NCI-H2171 treated with DMSO at 0.1 percent for 48 hours (cell line): ENCODE results near the gene SEC23B.
"Not testable (repeated sequence)": the region's sequence is repeated elsewhere in the genome, so short reads cannot be mapped to it uniquely, and the experiment has no call there.

Experiments used
- DNase-seq: peaks from one replicate; lab custom pipeline; 2025; lab: John Stamatoyannopoulos, UW

Gene SEC23B

GRCh38 chr20:18526761-18527160 is 19.0 kb downstream of the SEC23B start:
- not testable (repeated sequence) for DNase-seq

GRCh38 chr20:18527339-18527738 is 19.6 kb downstream of the SEC23B start:
- DNase-seq: no peak

GRCh38 chr20:18527836-18528235 is 20.1 kb downstream of the SEC23B start:
- DNase-seq: no peak

- DNase-seq: no peak
These were observed 21.3 kb downstream of the SEC23B start for GRCh38 chr20:18529041-18529440.

GRCh38 chr20:18532626-18533025 is 24.9 kb downstream of the SEC23B start:
- DNase-seq: no peak

GRCh38 chr20:18533491-18533890 is 25.8 kb downstream of the SEC23B start:
- DNase-seq: no peak

GRCh38 chr20:18533978-18534644 is 26.4 kb downstream of the SEC23B start:
- no peak for DNase-seq

- DNase-seq: no peak
These were observed 29.9 kb downstream of the SEC23B start for GRCh38 chr20:18537651-18538050.

GRCh38 chr20:18541741-18542140 is 34.0 kb downstream of the SEC23B start:
- no peak for DNase-seq

- no peak for DNase-seq
These were observed 35.5 kb downstream of the SEC23B start for GRCh38 chr20:18543216-18543615.

- no peak for DNase-seq
These were observed 36.2 kb downstream of the SEC23B start for GRCh38 chr20:18543932-18544331.

GRCh38 chr20:18545566-18545965 is 37.8 kb downstream of the SEC23B start:
- DNase-seq: no peak

GRCh38 chr20:18548465-18548864 is 40.7 kb downstream of the SEC23B start:
- DNase-seq: no peak

GRCh38 chr20:18553746-18554145 is 46.0 kb downstream of the SEC23B start:
- no peak for DNase-seq

- peak; percentile 96 for DNase-seq
These were observed 59.4 kb downstream of the SEC23B start, which contains the start of gene SMIM26 for GRCh38 chr20:18566892-18567738. Gene SMIM26, plus strand, starts transcription at chr20:18567432. Its CDS starts 47 bp downstream, at chr20:18567479.

GRCh38 chr20:18567739-18568091 is 60.0 kb downstream of the SEC23B start:
- DNase-seq: no peak

- DNase-seq: no peak
These were observed 63.3 kb downstream of the SEC23B start for GRCh38 chr20:18571009-18571408.

- DNase-seq: no peak
These were observed 63.8 kb downstream of the SEC23B start for GRCh38 chr20:18571578-18571977.

- peak; percentile 33 for DNase-seq
These were observed 70.2 kb downstream of the SEC23B start for GRCh38 chr20:18577942-18578341.

- no peak for DNase-seq
These were observed 70.8 kb downstream of the SEC23B start for GRCh38 chr20:18578581-18578980.

- no peak for DNase-seq
These were observed 72.3 kb downstream of the SEC23B start for GRCh38 chr20:18580012-18580411.

GRCh38 chr20:18585134-18585533 is 77.4 kb downstream of the SEC23B start:
- DNase-seq: no peak
